ENCODE results near the gene MLLT10.

- no peak for TF ChIP-seq CTCF (IDR thresholded peaks at IDR 0.05)
- TF ChIP-seq POLR2A (IDR thresholded peaks at IDR 0.05), result no peak
Measured at GRCh38 chr10:21699575-21699974, 165.5 kb downstream of the MLLT10 start.

All from thyroid gland (tissue), 4 donors.